Activated CD8-positive, alpha-beta memory T cell treated with anti-CD3 and anti-CD28 coated beads for 1 hour (primary cell): ENCODE measurements around the gene ERGIC1.
"Not testable (repeated sequence)": the region's sequence is repeated elsewhere in the genome, so short reads cannot be mapped to it uniquely, and the experiment has no call there.

Experiments
- DNase-seq, 2 donors: peaks; one replicate each; pipeline ENCODE4 v3.0.0-alpha.2; 2020; ENCODE audit warnings: low read depth in 1 of 2; ENCODE audit errors: extremely low read depth in 1 of 2

ERGIC1 gene

GRCh38 chr5:172833686-172834414 is at the start of gene ERGIC1:
Gene ERGIC1, plus strand, starts transcription at chr5:172834251. Its CDS starts 163 bp downstream, at chr5:172834414.
- DNase-seq, result peak in 1 of 2 donors; percentile 59

DNA sequence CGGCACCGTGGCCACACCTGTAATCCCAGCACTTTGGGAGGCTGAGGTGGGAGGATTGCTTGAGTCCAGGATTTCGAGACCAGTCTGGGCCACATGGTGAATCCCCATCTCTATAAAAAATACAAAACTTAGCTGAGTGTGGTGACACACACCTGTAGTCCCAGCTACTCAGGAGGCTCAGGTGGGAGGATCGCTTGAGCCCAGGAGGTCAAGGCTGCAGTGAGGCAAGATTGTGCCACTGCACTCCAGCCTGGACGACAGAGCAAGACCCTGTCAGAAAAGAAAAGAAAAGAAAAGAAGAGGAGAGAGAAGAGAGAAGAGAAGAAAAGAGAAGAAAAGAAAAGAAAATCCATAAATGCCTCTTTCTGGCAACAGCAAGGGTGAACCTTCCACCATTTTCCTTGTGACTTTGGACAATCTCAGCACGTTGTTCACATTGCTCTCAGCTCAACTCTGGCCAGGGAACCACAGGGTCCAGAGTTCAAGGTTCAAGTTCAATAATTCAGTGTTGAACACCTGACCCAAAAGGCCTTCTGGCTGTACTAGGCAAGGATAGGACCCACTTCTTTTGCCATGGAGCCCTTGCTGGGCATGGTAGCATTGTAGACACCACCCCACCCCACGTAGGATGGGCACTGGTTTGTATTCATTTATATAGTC is 48.5 kb upstream of the ERGIC1 start:
- DNase-seq, result no peak

GRCh38 chr5:172786736-172787462 is 47.2 kb upstream of the ERGIC1 start:
- no peak for DNase-seq

- not testable (repeated sequence) for DNase-seq
These were observed 46.5 kb upstream of the ERGIC1 start for GRCh38 chr5:172787538-172787937.

GRCh38 chr5:172788771-172789686 is 45.0 kb upstream of the ERGIC1 start:
- no peak for DNase-seq

DNA sequence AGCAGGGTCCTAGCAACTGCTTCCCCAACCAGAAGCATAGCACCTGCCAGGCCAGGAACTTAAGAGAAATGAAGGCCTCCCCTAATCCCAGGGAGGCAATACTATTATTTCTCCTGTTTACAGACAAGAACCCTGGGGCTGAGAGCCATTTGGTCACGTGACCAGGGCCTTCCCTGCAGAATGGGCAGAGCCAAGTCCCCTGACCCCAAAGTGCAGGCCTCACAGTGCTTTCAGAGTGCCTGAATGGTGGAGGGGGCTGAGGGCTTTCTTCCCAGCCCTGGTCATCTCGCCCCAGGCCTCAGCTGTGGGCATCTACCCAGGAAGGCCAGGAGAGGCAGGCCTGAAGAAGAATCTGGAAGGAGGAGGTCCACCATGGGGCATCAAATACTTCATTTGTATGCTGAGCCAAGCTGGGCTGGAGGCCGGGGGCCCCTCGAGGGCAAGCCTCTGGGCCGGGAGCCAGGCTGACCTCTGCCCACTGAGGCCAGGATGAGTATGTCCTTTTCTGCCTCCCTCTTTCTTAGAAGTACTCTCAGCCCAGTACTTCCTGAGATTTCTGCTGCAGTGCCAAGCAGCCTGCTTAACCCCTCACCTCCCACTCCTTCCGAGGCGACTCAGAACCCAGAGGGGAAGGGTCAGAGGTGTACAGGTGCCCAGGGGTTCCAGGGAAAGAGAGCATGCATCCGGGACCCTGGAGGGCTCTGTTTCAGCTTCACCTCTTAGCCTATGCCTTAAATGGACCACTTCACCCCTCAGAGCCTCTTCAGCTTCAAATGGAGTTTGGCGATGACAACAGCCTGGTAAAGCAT is 44.2 kb upstream of the ERGIC1 start:
- DNase-seq, result no peak

DNA sequence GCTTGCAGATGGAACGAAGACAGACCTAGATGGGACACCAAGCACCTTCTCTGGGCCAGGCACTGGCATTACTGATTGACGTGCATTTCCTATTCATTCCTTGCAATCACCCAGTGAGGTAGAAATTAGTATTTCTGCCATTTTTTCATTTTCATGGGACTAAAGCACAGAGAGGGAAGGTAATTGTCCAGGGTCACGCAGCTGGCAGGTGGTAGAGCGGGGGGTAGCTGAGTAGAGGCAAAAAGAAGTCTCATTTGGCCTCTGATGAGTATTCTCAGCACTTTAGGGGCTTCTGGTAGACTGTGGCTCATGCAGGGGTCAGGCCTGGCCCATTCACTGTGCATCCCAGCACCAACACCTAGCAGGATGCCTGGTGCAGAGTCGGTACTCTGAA is 43.6 kb upstream of the ERGIC1 start:
- no peak for DNase-seq

DNA sequence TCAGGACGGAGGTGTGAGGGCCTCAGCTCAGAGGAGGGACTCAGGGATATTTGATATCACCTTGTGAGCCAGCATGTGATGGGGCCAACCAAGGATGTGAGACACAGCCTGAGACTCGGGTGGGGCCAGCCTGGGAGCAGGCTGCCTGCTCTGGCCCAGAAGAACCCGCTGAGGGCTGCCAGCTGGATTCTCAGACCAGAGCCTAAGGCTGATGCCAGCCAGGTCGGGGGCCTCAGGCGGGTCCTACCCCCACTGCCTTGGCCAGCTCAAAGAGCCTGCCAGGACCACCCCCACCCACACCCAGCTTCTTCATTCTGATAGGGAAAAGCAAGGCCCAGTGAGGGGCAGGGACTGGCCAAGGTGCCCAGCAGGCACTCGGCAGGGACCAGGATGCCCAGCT is 42.8 kb upstream of the ERGIC1 start:
- DNase-seq, result no peak

DNA sequence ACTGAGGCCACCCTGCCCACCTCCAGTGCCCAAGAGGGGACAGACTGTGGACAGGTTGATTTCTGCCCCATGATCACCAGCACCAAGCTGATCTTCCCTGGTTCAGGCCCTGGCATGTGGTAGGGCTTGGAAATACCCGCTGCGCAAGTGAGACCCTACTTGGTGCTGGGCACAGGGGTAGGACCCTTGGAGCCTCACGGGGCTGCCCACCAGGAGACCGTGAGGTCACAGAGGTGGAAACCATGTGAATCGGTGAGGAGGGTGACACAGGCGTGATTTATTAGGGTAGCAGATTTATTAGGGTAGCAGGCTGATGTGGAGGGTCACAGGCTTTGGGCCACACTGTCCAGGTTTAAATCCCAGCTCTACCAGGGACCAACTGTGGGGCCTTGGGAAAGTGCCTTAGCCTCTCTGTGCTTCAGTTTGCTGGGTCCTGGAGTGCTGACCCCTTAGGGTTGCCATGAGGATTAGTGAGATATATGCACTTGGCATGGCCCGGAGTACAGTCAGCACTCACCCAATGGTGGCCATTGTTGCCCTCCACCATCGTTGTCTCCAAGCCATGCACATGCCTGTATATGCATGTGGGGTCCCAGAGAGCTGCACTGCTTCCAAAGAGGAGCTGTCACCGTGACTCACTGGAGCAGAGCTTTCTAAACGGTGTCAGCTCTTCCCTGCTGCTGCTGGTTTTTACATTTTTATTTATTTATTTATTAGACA is 42.2 kb upstream of the ERGIC1 start:
- DNase-seq, result no peak

DNA sequence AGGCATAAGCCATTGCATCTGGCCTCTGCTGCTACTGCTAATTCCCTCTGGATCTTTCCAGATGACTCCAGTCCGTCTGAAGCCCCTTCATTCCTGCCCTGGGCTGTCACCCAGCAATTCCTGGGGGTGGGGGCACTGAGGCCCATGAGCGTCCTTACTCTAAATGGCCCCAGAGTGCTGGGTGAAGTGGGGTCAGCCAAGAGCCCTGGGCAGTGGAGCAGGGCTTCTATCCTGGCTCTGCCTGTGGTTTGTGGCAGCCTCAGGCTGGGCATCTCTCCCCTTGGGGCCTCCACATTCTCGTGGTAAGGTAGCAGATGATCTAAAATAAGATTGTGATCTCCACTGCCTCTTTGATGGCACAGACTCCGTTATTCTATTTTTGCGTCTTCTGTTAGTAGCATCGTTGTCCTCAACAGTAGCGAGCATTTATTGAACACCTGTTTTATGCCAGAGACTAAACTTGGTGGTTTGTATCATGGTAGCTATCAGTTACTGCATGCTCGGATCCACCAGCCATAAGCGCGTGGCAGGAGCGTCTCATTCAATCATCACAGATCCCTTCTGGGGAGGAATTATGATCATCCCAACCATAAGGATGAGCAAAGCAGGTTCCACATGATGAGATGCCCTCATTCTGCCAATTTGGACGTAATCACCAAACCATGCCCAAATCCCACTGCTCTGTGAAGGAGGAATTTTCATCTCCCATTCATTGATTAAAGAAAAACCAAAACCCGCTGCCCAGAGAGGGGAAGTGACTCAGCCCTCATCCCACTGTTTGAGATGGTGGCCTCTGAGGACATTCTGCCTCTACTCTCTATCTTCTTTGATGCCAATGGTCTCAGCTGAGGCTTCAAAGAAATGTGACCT is 41.1 kb upstream of the ERGIC1 start:
- no peak for DNase-seq

- no peak for DNase-seq
These were observed 40.2 kb upstream of the ERGIC1 start for GRCh38 chr5:172793577-172794488.

- no peak for DNase-seq
These were observed 38.6 kb upstream of the ERGIC1 start for GRCh38 chr5:172795318-172795977.

- no peak for DNase-seq
These were observed 37.7 kb upstream of the ERGIC1 start for GRCh38 chr5:172796306-172796705.

DNA sequence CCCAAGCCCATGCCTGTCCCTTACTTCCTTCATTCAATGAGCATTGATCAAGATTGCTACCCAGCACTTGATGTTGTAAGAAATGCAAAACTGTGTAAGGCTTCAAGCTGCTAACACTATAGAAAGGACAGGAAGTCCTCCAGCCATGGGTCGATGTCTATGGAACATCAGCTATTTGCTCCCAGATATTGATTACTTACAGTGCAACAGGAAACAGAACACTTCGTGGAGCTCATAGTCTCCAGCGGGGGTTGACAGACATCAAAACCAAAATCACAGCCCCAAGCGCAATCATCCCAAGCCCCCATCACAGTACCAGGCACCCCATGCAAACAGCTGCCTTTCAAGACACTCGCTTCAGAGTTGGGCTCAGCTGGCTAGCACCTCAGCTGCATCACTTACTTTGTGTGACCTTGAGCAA is 36.3 kb upstream of the ERGIC1 start:
- no peak for DNase-seq

DNA sequence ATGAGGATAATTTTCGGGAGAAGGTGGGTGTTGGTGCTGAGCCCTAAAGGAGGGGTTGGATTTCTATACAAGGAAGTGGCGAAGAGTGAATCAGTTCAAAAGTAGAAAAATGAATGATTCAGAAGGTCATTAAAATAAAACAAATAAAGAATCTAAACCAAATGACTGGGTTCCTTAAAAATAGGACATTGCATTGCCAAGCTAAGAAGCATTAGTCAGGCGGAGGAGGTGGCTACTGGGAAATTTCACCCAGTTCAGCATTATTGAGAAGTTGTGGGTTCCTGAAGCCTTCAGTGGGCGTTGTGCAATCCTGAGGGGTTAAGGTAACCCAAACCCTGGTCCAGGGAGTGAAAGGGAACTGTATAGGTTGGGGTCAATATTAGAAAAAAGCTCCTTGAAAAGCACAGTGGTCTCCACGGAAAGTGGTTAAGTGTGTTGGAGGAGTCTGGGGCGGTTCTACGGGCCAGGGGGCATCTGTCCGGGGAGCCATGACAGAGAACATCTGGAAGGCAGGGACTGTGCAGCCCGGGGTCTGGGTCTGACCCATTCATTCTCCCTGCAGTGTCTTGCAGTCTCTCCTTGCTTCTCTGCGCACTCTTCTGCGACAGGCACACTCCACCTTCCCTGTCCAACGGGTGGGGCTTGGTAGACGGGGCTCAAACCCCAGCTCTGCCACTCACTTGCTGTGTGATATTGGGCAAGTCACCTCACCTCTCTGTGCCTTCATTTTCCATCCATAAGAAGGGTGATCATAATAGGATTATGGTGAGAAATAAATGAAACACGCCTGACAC is 35.4 kb upstream of the ERGIC1 start:
- no peak for DNase-seq

GRCh38 chr5:172799416-172799815 is 34.6 kb upstream of the ERGIC1 start:
- no peak for DNase-seq
